HFF-Myc (cell line): Measurements from ENCODE around the gene MBTPS1.

Experiments
- DNase-seq: peaks from one replicate; pipeline ENCODE4 v3.0.0-alpha.2; 2011; ENCODE audit warnings: low read depth; ENCODE audit errors: extremely low read depth
- H3K4me3 ChIP-seq: replicated peaks from 2 replicates; pipeline ENCODE4 v1.5.1; 2011; ENCODE audit warnings: low read depth, mild to moderate bottlenecking, control low read depth, low read length
- TF ChIP-seq, protein P1 (sequence below): IDR thresholded peaks from 2 replicates; pipeline ENCODE4 v1.5.1; 2012; ENCODE audit warnings: mild to moderate bottlenecking, low read depth, low read length, control low read depth; ENCODE audit errors: missing control alignments

The MBTPS1 gene

DNA sequence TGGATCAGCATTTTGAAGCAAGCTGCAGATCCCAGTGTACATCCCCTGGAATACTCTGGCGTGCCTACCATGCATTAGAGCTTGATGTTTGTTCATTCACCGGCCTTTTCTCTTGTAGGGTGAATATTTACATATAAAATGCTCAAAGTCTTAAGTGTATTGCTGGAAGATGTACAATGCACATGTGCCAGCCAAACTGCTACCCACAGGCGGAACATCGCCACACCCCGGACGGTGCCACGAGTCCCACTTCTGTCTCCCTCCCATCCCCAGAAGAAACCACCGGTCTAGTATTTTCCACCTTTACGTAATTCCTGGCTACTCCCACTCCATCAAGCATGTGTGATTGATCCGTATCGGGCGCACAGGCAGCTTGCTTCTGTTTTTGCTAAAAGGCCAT, 78.3 kb downstream of the MBTPS1 start:
- TF ChIP-seq, protein P1, sequence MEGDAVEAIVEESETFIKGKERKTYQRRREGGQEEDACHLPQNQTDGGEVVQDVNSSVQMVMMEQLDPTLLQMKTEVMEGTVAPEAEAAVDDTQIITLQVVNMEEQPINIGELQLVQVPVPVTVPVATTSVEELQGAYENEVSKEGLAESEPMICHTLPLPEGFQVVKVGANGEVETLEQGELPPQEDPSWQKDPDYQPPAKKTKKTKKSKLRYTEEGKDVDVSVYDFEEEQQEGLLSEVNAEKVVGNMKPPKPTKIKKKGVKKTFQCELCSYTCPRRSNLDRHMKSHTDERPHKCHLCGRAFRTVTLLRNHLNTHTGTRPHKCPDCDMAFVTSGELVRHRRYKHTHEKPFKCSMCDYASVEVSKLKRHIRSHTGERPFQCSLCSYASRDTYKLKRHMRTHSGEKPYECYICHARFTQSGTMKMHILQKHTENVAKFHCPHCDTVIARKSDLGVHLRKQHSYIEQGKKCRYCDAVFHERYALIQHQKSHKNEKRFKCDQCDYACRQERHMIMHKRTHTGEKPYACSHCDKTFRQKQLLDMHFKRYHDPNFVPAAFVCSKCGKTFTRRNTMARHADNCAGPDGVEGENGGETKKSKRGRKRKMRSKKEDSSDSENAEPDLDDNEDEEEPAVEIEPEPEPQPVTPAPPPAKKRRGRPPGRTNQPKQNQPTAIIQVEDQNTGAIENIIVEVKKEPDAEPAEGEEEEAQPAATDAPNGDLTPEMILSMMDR, result no peak
- DNase-seq, result no peak
- H3K4me3 ChIP-seq, result no peak overlapping the region

DNA sequence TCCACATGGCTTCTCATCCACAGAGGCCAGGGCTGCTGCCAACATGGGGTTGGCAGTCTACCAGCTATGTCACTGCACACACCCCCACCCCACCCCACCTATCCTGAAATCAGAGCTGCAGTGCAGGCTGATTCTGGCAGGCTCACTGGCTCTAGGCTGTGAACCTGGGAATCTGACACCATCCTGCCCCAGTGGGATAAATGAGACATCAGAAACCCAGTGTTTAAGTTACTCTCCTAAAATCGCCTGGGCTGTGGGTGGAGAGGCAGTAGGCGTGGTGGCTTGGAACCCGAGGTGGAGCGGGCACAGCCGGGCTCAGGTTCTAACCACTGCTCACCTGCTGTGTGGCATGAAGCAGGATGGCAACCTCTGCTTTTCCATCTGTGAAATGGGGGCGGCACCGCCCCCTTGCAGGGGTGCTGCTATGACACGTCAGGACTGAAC, 79.7 kb downstream of the MBTPS1 start:
- TF ChIP-seq, protein P1, result no peak
- no peak for DNase-seq
- no peak overlapping the region for H3K4me3 ChIP-seq

DNA sequence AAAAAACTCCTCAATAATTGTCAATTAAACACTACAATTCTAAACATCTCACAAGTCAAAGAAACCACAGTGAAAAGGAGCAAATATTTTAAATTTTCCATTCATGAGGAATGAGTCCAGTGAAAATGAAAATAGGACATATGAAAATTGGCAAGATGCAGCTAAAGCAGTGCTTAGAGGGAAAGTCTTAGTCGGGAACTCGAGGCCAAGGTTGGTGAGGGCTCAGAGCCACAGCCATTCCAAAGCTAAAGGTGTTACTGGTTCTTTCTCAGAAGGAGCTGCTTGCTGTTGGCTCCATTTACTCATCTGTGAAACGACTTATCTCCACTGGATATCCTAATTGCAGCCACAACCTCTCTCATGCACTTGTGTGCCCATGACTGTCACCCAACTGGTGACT, 80.6 kb downstream of the MBTPS1 start:
- TF ChIP-seq, protein P1, result no peak
- no peak for DNase-seq
- no peak overlapping the region for H3K4me3 ChIP-seq

DNA sequence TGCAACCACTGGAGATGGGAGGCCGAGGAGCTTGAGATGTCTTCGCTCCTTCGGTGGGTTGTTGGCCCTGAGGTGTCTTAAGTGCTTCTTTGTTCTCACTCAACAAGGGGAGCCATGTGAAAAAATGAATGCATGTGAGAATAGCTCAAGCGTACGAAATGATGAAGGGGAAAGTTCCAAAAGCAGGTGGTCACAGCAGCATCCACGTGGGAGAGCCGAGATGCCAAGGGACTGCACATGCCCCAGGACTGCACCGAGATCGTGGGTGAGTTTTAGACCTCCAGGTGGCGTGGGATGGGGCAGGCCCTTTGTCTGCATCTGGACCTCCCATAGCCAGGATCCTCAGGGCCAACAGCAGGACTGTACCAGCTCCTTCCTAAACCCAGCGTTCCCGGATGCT, 82.2 kb downstream of the MBTPS1 start:
- DNase-seq, result no peak
- TF ChIP-seq, protein P1, result no peak
- no peak overlapping the region for H3K4me3 ChIP-seq

DNA sequence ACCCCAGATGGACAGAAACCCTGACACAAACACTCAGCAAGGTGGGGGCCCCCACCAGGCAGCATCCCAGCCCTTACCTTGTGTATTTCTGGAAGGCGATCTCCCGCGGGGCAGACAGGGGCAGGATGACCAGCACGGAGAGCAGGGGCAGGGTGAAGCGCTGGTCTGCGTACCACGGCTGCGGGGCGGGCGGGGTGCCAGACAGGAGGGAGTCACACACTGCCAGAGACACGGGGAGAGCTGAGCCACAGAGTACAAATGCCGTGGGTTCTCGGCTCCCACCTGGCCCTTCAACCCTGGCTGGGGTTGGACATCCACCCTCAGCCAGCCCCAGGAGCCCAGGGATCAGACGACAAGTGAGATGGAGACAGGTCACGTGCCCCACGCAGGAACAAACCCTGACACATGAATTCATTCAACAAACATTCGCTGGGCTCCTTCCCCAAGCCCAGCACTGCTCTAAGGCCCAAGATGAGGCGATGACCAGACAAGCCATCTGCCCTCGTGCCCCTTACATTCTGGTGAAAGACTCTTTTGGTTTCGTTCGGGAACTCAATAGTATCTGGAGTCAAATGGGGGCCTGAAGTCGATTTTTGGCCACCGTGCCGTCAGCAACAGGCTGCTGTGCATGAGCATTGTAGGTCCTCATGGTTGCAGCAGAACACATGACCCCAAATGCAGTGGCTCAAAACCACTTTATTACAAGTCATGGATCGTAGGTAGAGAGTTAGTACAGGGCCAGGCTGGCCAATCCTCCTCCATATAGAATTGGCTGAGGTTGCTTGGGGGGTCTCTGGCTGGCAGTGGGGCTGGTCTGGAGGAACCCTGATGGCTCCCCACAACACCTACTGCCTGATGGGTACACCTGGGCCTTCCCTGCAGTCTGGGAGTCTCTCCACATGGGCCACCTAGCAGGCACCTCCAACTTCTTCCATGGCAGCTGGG, 83.2 kb downstream of the MBTPS1 start:
- no peak overlapping the region for H3K4me3 ChIP-seq
- TF ChIP-seq, protein P1, result no peak
- DNase-seq, result no peak

DNA sequence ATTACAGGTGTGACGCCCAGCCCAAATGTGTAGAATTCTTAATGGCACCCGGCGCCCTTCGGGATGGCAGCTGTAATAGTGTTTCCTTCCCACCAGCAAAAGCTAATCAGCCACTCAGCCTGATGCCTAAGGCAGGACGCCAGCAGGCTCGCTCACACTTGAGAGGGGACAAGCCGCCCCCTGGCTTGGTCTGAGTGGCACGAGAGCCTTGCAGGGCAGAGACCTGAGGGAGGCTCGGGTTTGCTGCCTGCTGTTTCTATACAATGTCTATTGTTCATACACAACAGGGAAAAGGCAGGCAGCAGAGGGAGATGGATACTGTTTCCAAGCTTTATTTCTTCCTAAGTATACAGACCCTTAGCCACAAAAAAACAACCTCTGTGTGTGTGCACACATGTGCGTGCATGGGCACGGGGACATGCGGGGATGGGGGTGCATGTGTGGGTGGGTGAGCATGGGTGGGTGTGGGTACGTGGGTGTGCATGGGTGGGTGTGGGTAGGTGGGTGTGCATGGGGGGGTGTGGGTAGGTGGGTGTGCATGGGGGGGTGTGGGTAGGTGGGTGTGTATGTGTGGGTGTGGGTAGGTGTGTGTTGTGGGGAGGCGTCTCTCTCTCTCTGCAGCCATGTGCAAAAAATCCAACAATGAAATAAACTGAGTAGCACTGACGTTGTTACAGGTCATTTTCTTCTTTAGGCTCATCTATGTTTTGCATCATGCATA, 84.1 kb downstream of the MBTPS1 start:
- no peak for DNase-seq
- H3K4me3 ChIP-seq, result no peak overlapping the region
- TF ChIP-seq, protein P1, result no peak
